HEK293 (cell line): ENCODE results near the gene APBB2.
A peak's percentile ranks its signal among the peaks of the same experiment; 100 is the strongest.

Experiments
- BCL11B ChIP-seq: fragments of 450-650 bp; formaldehyde crosslinking; IDR thresholded peaks from 2 replicates; pipeline ENCODE4 v1.5.1; 2016; ENCODE audit warnings: low read depth, missing biosample characterization, missing genetic modification characterization
- GLIS2 ChIP-seq: fragments of 450-650 bp; formaldehyde crosslinking; IDR thresholded peaks from 2 replicates; pipeline ENCODE4 v1.5.1; 2016; ENCODE audit warnings: missing biosample characterization, missing genetic modification characterization
- HOXA7 ChIP-seq: sonication (generic); formaldehyde crosslinking; IDR thresholded peaks from 2 replicates; pipeline ENCODE4 v1.8.1; 2022; ENCODE audit warnings: missing genetic modification reagents, borderline replicate concordance
- OSR2 ChIP-seq: fragments of 450-650 bp; formaldehyde crosslinking; IDR thresholded peaks from 2 replicates; pipeline ENCODE4 v1.5.1; 2016; ENCODE audit warnings: missing biosample characterization, missing genetic modification characterization
- RBAK ChIP-seq: fragments of 450-650 bp; formaldehyde crosslinking; IDR thresholded peaks from 2 replicates; pipeline ENCODE4 v1.5.1; 2016; ENCODE audit warnings: missing biosample characterization, missing genetic modification characterization
- TCF7L2 ChIP-seq: IDR thresholded peaks from 2 replicates; pipeline ENCODE4 v1.6.1; 2011; ENCODE audit warnings: low read depth, mild to moderate bottlenecking, inconsistent platforms, low read length, moderate library complexity, borderline replicate concordance
- ZBTB20 ChIP-seq: fragments of 450-650 bp; formaldehyde crosslinking; IDR thresholded peaks from 2 replicates; pipeline ENCODE4 v1.5.1; 2016; ENCODE audit warnings: missing biosample characterization, missing genetic modification characterization
- ZFP3 ChIP-seq: fragments of 450-650 bp; formaldehyde crosslinking; IDR thresholded peaks from 2 replicates; pipeline ENCODE4 v1.5.1; 2016; ENCODE audit warnings: low read depth, missing biosample characterization, missing genetic modification characterization
- ZNF132 ChIP-seq: fragments of 450-650 bp; formaldehyde crosslinking; IDR thresholded peaks from 2 replicates; pipeline ENCODE4 v1.5.1; 2017; ENCODE audit warnings: missing biosample characterization, missing genetic modification characterization, borderline replicate concordance
- ZNF146 ChIP-seq: fragments of 450-650 bp; formaldehyde crosslinking; IDR thresholded peaks from 2 replicates; pipeline ENCODE4 v1.5.1; 2016; ENCODE audit warnings: missing biosample characterization, missing genetic modification characterization
- ZNF292 ChIP-seq: fragments of 450-650 bp; formaldehyde crosslinking; IDR thresholded peaks from 2 replicates; pipeline ENCODE4 v1.5.1; 2016; ENCODE audit warnings: low read depth, missing biosample characterization, missing genetic modification characterization, borderline replicate concordance
- ZNF416 ChIP-seq: fragments of 450-650 bp; formaldehyde crosslinking; IDR thresholded peaks from 2 replicates; pipeline ENCODE4 v1.5.1; 2016; ENCODE audit warnings: missing biosample characterization, missing genetic modification characterization
- ZNF510 ChIP-seq: fragments of 450-650 bp; formaldehyde crosslinking; IDR thresholded peaks from 2 replicates; pipeline ENCODE4 v1.5.1; 2018; ENCODE audit warnings: mild to moderate bottlenecking, missing genetic modification characterization, missing biosample characterization; ENCODE audit not compliant: insufficient replicate concordance
- ZNF660 ChIP-seq: fragments of 450-650 bp; IDR thresholded peaks from 2 replicates; pipeline ENCODE4 v1.5.1; 2018; ENCODE audit warnings: missing biosample characterization, mild to moderate bottlenecking, missing genetic modification characterization
- ZSCAN16 ChIP-seq: fragments of 450-650 bp; formaldehyde crosslinking; IDR thresholded peaks from 2 replicates; pipeline ENCODE4 v1.5.1; 2016; ENCODE audit warnings: missing biosample characterization, missing genetic modification characterization
- TF ChIP-seq, protein P1 (sequence below): fragments of 450-650 bp; formaldehyde crosslinking; IDR thresholded peaks from 2 replicates; pipeline ENCODE4 v1.5.1; 2016; ENCODE audit warnings: missing biosample characterization, missing genetic modification characterization, low read depth
- TF ChIP-seq, protein P2 (sequence below): fragments of 450-650 bp; formaldehyde crosslinking; IDR thresholded peaks from 2 replicates; pipeline ENCODE4 v1.5.1; 2016; ENCODE audit warnings: missing biosample characterization, missing genetic modification characterization, borderline replicate concordance
- TF ChIP-seq, protein P3 (sequence below): fragments of 450-650 bp; formaldehyde crosslinking; IDR thresholded peaks from 2 replicates; pipeline ENCODE4 v1.5.1; 2016; ENCODE audit warnings: missing biosample characterization, missing genetic modification characterization, low read depth
- TF ChIP-seq, protein P4 (sequence below): sonication (generic); formaldehyde crosslinking; IDR thresholded peaks from 2 replicates; pipeline ENCODE4 v1.8.1; 2022; ENCODE audit warnings: mild to moderate bottlenecking, moderate library complexity, missing genetic modification reagents
- TF ChIP-seq, protein P5 (sequence below): fragments of 450-650 bp; formaldehyde crosslinking; conservative IDR thresholded peaks from 2 replicates; pipeline ENCODE4 v1.5.1; 2016; ENCODE audit warnings: low read depth, missing biosample characterization, missing genetic modification characterization
- TF ChIP-seq, protein P6 (sequence below): fragments of 450-650 bp; formaldehyde crosslinking; conservative IDR thresholded peaks from 2 replicates; pipeline ENCODE4 v1.5.1; 2016; ENCODE audit warnings: low read depth, missing biosample characterization, missing genetic modification characterization

The APBB2 gene

DNA sequence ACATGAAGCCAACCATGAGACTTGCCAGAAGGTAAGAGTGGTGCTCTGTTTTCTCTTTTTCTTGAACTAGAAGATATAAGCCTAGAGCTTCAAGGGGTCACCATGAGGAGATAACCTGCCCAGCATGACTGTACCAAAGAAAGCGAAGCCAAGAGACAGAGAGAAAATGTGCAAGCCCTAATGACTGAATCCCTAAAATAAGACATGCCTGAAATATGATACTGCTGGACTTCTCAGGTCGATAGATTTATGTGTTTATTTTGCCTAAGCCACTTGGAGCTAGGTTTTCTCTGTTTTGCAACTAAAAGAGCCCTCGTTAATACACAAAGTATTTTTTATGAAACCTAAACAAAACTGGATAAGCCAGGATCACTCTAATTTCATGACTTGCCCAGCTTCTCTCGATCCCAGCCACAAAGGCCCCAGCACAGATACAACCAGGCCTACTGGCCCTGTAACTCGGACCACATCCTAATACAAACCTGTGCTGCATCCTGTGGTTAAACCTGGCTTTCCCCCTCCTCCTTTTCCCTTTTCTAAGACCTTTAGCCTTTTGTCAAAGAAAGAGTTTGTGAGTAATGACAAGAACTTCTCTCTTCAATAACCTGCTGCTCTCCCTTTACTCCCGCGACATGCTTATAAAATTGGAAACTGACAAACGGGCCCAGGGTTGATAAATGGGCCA lies 185.8 kb downstream of the APBB2 start (continued):
- no peak for TF ChIP-seq TCF7L2
- TF ChIP-seq ZNF416 (tag by site-specific recombination): no peak
- TF ChIP-seq, protein P1, sequence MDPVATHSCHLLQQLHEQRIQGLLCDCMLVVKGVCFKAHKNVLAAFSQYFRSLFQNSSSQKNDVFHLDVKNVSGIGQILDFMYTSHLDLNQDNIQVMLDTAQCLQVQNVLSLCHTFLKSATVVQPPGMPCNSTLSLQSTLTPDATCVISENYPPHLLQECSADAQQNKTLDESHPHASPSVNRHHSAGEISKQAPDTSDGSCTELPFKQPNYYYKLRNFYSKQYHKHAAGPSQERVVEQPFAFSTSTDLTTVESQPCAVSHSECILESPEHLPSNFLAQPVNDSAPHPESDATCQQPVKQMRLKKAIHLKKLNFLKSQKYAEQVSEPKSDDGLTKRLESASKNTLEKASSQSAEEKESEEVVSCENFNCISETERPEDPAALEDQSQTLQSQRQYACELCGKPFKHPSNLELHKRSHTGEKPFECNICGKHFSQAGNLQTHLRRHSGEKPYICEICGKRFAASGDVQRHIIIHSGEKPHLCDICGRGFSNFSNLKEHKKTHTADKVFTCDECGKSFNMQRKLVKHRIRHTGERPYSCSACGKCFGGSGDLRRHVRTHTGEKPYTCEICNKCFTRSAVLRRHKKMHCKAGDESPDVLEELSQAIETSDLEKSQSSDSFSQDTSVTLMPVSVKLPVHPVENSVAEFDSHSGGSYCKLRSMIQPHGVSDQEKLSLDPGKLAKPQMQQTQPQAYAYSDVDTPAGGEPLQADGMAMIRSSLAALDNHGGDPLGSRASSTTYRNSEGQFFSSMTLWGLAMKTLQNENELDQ (tag by site-specific recombination): no peak
- TF ChIP-seq ZNF146 (tag by site-specific recombination): no peak
- no peak for TF ChIP-seq ZNF292 (tag by site-specific recombination)
- no peak for TF ChIP-seq ZNF132 (tag by site-specific recombination)
- no peak for TF ChIP-seq ZNF510 (tag by site-specific recombination)
- TF ChIP-seq BCL11B: no peak
- peak; percentile 49; the same call in 1 of the 2 replicates for TF ChIP-seq OSR2 (tag by site-specific recombination)
- no peak for TF ChIP-seq ZBTB20 (tag by site-specific recombination)
- no peak for TF ChIP-seq ZFP3 (tag by site-specific recombination)
- TF ChIP-seq, protein P2, sequence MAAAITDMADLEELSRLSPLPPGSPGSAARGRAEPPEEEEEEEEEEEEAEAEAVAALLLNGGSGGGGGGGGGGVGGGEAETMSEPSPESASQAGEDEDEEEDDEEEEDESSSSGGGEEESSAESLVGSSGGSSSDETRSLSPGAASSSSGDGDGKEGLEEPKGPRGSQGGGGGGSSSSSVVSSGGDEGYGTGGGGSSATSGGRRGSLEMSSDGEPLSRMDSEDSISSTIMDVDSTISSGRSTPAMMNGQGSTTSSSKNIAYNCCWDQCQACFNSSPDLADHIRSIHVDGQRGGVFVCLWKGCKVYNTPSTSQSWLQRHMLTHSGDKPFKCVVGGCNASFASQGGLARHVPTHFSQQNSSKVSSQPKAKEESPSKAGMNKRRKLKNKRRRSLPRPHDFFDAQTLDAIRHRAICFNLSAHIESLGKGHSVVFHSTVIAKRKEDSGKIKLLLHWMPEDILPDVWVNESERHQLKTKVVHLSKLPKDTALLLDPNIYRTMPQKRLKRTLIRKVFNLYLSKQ: no peak
- TF ChIP-seq, protein P3, sequence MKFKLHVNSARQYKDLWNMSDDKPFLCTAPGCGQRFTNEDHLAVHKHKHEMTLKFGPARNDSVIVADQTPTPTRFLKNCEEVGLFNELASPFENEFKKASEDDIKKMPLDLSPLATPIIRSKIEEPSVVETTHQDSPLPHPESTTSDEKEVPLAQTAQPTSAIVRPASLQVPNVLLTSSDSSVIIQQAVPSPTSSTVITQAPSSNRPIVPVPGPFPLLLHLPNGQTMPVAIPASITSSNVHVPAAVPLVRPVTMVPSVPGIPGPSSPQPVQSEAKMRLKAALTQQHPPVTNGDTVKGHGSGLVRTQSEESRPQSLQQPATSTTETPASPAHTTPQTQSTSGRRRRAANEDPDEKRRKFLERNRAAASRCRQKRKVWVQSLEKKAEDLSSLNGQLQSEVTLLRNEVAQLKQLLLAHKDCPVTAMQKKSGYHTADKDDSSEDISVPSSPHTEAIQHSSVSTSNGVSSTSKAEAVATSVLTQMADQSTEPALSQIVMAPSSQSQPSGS (tag by site-specific recombination): no peak
- TF ChIP-seq, protein P4, sequence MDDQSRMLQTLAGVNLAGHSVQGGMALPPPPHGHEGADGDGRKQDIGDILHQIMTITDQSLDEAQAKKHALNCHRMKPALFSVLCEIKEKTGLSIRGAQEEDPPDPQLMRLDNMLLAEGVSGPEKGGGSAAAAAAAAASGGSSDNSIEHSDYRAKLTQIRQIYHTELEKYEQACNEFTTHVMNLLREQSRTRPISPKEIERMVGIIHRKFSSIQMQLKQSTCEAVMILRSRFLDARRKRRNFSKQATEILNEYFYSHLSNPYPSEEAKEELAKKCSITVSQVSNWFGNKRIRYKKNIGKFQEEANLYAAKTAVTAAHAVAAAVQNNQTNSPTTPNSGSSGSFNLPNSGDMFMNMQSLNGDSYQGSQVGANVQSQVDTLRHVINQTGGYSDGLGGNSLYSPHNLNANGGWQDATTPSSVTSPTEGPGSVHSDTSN (CRISPR knock-in tag): no peak
- TF ChIP-seq RBAK (tag by site-specific recombination): no peak
- TF ChIP-seq, protein P5, sequence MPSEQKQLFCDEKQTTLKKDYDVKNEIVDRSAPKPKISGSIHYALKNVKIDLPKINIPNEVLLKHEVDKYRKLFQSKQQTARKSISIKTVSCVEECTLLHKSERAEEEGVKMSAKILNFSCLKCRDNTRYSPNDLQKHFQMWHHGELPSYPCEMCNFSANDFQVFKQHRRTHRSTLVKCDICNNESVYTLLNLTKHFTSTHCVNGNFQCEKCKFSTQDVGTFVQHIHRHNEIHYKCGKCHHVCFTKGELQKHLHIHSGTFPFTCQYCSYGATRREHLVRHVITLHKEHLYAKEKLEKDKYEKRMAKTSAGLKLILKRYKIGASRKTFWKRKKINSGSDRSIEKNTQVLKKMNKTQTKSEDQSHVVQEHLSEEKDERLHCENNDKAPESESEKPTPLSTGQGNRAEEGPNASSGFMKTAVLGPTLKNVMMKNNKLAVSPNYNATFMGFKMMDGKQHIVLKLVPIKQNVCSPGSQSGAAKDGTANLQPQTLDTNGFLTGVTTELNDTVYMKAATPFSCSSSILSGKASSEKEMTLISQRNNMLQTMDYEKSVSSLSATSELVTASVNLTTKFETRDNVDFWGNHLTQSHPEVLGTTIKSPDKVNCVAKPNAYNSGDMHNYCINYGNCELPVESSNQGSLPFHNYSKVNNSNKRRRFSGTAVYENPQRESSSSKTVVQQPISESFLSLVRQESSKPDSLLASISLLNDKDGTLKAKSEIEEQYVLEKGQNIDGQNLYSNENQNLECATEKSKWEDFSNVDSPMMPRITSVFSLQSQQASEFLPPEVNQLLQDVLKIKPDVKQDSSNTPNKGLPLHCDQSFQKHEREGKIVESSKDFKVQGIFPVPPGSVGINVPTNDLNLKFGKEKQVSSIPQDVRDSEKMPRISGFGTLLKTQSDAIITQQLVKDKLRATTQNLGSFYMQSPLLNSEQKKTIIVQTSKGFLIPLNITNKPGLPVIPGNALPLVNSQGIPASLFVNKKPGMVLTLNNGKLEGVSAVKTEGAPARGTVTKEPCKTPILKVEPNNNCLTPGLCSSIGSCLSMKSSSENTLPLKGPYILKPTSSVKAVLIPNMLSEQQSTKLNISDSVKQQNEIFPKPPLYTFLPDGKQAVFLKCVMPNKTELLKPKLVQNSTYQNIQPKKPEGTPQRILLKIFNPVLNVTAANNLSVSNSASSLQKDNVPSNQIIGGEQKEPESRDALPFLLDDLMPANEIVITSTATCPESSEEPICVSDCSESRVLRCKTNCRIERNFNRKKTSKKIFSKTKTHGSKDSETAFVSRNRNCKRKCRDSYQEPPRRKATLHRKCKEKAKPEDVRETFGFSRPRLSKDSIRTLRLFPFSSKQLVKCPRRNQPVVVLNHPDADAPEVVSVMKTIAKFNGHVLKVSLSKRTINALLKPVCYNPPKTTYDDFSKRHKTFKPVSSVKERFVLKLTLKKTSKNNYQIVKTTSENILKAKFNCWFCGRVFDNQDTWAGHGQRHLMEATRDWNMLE (tag by site-specific recombination): 0 out of 2 replicates have a peak, but pooled peaks have one; percentile 18
- TF ChIP-seq ZNF660 (tag by site-specific recombination): no peak
- no peak for TF ChIP-seq ZSCAN16 (tag by site-specific recombination)
- TF ChIP-seq, protein P6, sequence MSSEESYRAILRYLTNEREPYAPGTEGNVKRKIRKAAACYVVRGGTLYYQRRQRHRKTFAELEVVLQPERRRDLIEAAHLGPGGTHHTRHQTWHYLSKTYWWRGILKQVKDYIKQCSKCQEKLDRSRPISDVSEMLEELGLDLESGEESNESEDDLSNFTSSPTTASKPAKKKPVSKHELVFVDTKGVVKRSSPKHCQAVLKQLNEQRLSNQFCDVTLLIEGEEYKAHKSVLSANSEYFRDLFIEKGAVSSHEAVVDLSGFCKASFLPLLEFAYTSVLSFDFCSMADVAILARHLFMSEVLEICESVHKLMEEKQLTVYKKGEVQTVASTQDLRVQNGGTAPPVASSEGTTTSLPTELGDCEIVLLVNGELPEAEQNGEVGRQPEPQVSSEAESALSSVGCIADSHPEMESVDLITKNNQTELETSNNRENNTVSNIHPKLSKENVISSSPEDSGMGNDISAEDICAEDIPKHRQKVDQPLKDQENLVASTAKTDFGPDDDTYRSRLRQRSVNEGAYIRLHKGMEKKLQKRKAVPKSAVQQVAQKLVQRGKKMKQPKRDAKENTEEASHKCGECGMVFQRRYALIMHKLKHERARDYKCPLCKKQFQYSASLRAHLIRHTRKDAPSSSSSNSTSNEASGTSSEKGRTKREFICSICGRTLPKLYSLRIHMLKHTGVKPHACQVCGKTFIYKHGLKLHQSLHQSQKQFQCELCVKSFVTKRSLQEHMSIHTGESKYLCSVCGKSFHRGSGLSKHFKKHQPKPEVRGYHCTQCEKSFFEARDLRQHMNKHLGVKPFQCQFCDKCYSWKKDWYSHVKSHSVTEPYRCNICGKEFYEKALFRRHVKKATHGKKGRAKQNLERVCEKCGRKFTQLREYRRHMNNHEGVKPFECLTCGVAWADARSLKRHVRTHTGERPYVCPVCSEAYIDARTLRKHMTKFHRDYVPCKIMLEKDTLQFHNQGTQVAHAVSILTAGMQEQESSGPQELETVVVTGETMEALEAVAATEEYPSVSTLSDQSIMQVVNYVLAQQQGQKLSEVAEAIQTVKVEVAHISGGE (tag by site-specific recombination): no peak
- TF ChIP-seq GLIS2 (tag by site-specific recombination): no peak
- TF ChIP-seq HOXA7: no peak
